Measurements from ENCODE around the gene DRD3.

Gene DRD3

GRCh38 chr3:114152519-114153151, 26.2 kb downstream of the DRD3 start (continued):
- TF ChIP-seq ZNF148 (tag by site-specific recombination; IDR thresholded peaks at IDR 0.05; ENCODE audit: borderline replicate concordance) (no peak), KLF1 (tag by site-specific recombination; IDR thresholded peaks at IDR 0.05) (peak; percentile 65), ZNF366 (tag by site-specific recombination; conservative IDR thresholded peaks at IDR 0.05) (peak; percentile 50; the same call in 1 of the 2 replicates), ZNF510 (tag by site-specific recombination; IDR thresholded peaks at IDR 0.05; ENCODE audit: insufficient replicate concordance) (no peak), ZNF704 (tag by site-specific recombination; IDR thresholded peaks at IDR 0.05) (no peak), ZNF600 (tag by site-specific recombination; IDR thresholded peaks at IDR 0.05) (peak; percentile 91), ZNF2 (tag by site-specific recombination; IDR thresholded peaks at IDR 0.05) (no peak), ZEB2 (tag by site-specific recombination; IDR thresholded peaks at IDR 0.05) (peak; percentile 80), EGR2 (tag by site-specific recombination; IDR thresholded peaks at IDR 0.05; ENCODE audit: low read depth) (no peak), PRDM10 (tag by site-specific recombination; IDR thresholded peaks at IDR 0.05) (peak; percentile 84), ZNF654 (tag by site-specific recombination; IDR thresholded peaks at IDR 0.05; ENCODE audit: low read depth) (peak; percentile 84), OVOL3 (tag by site-specific recombination; IDR thresholded peaks at IDR 0.05) (no peak), ZBTB8A (tag by site-specific recombination; IDR thresholded peaks at IDR 0.05) (peak; percentile 87), ZNF211 (tag by site-specific recombination; IDR thresholded peaks at IDR 0.05; ENCODE audit: low read depth) (no peak), INSM2 (tag by site-specific recombination; IDR thresholded peaks at IDR 0.05) (no peak), ZNF792 (tag by site-specific recombination; IDR thresholded peaks at IDR 0.05) (no peak), SP3 (tag by site-specific recombination; IDR thresholded peaks at IDR 0.05) (0 out of 2 replicates have a peak, but pooled peaks have one; percentile 26), ZXDB (tag by site-specific recombination; IDR thresholded peaks at IDR 0.05) (peak; percentile 36), CTCF (tag by site-specific recombination; IDR thresholded peaks at IDR 0.05) (peak; percentile 75), ZBTB21 (tag by site-specific recombination; IDR thresholded peaks at IDR 0.05) (0 out of 2 replicates have a peak, but pooled peaks have one; percentile 37), ZNF626 (tag by site-specific recombination; IDR thresholded peaks at IDR 0.05) (no peak), ZNF560 (tag by site-specific recombination; IDR thresholded peaks at IDR 0.05; ENCODE audit: borderline replicate concordance) (no peak), FEZF1 (tag by site-specific recombination; IDR thresholded peaks at IDR 0.05) (no peak), KLF7 (tag by site-specific recombination; IDR thresholded peaks at IDR 0.05; ENCODE audit: borderline replicate concordance) (0 out of 2 replicates have a peak, but pooled peaks have one; percentile 21), ZNF335 (tag by site-specific recombination; conservative IDR thresholded peaks at IDR 0.05) (peak; percentile 43), ZBTB49 (tag by site-specific recombination; IDR thresholded peaks at IDR 0.05; ENCODE audit: low read depth) (no peak), YY2 (tag by site-specific recombination; IDR thresholded peaks at IDR 0.05) (no peak)
